ENCODE measurements around the gene PICALM. TPM values are rescaled to one million over a fixed set of nuclear protein-coding genes. Genes with fewer than 3 reads are reported as not detected.

Gene PICALM
- total and polyA plus RNA-seq, 2 donors (not counting 1 experiment from before 2014, with no cell fraction given): 48.4 to 165 TPM

- no peaks in the 10 kb centered on the region for H3K27me3 Mint-ChIP-seq
- Histone ChIP-seq H3K4me2 (replicated peaks; ENCODE audit: low read depth, low read length, poor library complexity, severe bottlenecking) (no peak overlapping the region), H3K9me3 (ENCODE audit: control extremely low read depth in 1 of 3, control insufficient read depth in 2 of 3, insufficient read depth in 1 of 3, low read length in 2 of 3) (no peaks in the 10 kb centered on the region), H3K27ac (ENCODE audit: low read length in 2 of 2) (no peak overlapping the region), H3K79me2 (ENCODE audit: control insufficient read depth, insufficient read depth, low read length) (peaks cover 97% of the 10 kb centered on the region), H3K36me3 (replicated peaks in 1 of 2; ENCODE audit: control extremely low read depth in 1 of 2, control insufficient read depth in 1 of 2, extremely low read depth in 1 of 2, insufficient read depth in 2 of 2, low read length in 1 of 2) (peaks cover 5 to 12% of the 10 kb centered on the region in 2 experiments), H3K4me1 (ENCODE audit: control insufficient read depth in 2 of 2, insufficient read depth in 2 of 2, low read length in 2 of 2) (peaks cover 0 to 8% of the 10 kb centered on the region in 2 donors), H3K9ac (ENCODE audit: low read length) (no peak overlapping the region), H2AFZ (ENCODE audit: insufficient read depth, low read depth, low read length, poor library complexity, severe bottlenecking) (no peak overlapping the region), H4K20me1 (ENCODE audit: control insufficient read depth, insufficient read depth, low read length, poor library complexity, severe bottlenecking) (peaks cover 47% of the 10 kb centered on the region), H3K27me3 (replicated peaks in 1 of 4; ENCODE audit: control extremely low read depth in 1 of 4, control insufficient read depth in 3 of 4, insufficient read depth in 4 of 4, low read length in 3 of 4) (no peaks in the 10 kb centered on the region), H3K4me3 (ENCODE audit: control extremely low read depth in 1 of 5, extremely low read depth in 1 of 5, insufficient read depth in 1 of 5, low read depth in 2 of 5, low read length in 4 of 5) (no peak overlapping the region)
- no peak for DNase-seq
- no peak for ATAC-seq (ENCODE audit: low read depth)
- intact Hi-C loops (cut with micrococcal nuclease): no loop called here
- H3K9me3 Mint-ChIP-seq (ENCODE audit: insufficient read depth): no peaks in the 10 kb centered on the region
- no peak for TF ChIP-seq EZH2 (IDR thresholded peaks at IDR 0.05; ENCODE audit: borderline replicate concordance, insufficient read depth, low read depth, low read length, poor library complexity, severe bottlenecking)
- TF ChIP-seq, protein P1, sequence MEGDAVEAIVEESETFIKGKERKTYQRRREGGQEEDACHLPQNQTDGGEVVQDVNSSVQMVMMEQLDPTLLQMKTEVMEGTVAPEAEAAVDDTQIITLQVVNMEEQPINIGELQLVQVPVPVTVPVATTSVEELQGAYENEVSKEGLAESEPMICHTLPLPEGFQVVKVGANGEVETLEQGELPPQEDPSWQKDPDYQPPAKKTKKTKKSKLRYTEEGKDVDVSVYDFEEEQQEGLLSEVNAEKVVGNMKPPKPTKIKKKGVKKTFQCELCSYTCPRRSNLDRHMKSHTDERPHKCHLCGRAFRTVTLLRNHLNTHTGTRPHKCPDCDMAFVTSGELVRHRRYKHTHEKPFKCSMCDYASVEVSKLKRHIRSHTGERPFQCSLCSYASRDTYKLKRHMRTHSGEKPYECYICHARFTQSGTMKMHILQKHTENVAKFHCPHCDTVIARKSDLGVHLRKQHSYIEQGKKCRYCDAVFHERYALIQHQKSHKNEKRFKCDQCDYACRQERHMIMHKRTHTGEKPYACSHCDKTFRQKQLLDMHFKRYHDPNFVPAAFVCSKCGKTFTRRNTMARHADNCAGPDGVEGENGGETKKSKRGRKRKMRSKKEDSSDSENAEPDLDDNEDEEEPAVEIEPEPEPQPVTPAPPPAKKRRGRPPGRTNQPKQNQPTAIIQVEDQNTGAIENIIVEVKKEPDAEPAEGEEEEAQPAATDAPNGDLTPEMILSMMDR (IDR thresholded peaks at IDR 0.05): no peak
- no CpG with 5 or more reads among the region's 1 CpG for WGBS (ENCODE audit: insufficient coverage)
- CTCF ChIA-PET: no interaction called here
- H3K4me1 Mint-ChIP-seq: peaks cover 41% of the 10 kb centered on the region
- POLR2A ChIA-PET: no interaction called here
- H3K27ac Mint-ChIP-seq: no peak overlapping the region
- H3K4me3 Mint-ChIP-seq: no peak overlapping the region
These were observed 33.7 kb downstream of the PICALM start for GRCh38 chr11:86035164-86035563.

DNA sequence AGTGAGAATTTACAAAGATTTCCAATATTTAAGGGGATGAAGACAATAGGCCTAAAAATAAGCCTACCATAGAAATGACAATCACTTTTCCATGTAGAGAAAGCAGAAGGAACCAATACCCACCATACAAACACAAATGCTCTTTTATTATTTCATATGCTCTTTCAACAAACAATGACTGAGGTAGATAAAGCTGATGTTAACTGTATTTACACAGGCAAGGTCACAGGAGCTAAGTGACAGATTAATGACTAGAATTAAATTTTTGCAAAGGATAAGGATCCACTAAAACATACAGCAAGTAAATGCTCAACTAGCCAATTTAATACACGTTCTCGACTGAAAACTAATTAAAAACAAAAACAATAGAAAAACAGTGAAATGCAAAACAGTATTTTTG, 34.2 kb downstream of the PICALM start:
- ChIA-PET POLR2A (no interaction called here), CTCF (no interaction called here)
- ATAC-seq (ENCODE audit: low read depth): no peak
- Histone ChIP-seq H3K9me3 (ENCODE audit: control extremely low read depth in 1 of 3, control insufficient read depth in 2 of 3, insufficient read depth in 1 of 3, low read length in 2 of 3) (no peaks in the 10 kb centered on the region), H2AFZ (ENCODE audit: insufficient read depth, low read depth, low read length, poor library complexity, severe bottlenecking) (no peak overlapping the region), H3K27ac (ENCODE audit: low read length in 2 of 2) (peak overlapping the region in 1 of 2 donors; percentile 2), H3K36me3 (replicated peaks in 1 of 2; ENCODE audit: control extremely low read depth in 1 of 2, control insufficient read depth in 1 of 2, extremely low read depth in 1 of 2, insufficient read depth in 2 of 2, low read length in 1 of 2) (peaks cover 5 to 12% of the 10 kb centered on the region in 2 experiments), H3K9ac (ENCODE audit: low read length) (peak overlapping the region; percentile 4), H4K20me1 (ENCODE audit: control insufficient read depth, insufficient read depth, low read length, poor library complexity, severe bottlenecking) (peaks cover 47% of the 10 kb centered on the region), H3K4me2 (replicated peaks; ENCODE audit: low read depth, low read length, poor library complexity, severe bottlenecking) (no peak overlapping the region), H3K79me2 (ENCODE audit: control insufficient read depth, insufficient read depth, low read length) (peaks cover 97% of the 10 kb centered on the region), H3K4me1 (ENCODE audit: control insufficient read depth in 2 of 2, insufficient read depth in 2 of 2, low read length in 2 of 2) (peaks cover 0 to 8% of the 10 kb centered on the region in 2 donors), H3K27me3 (replicated peaks in 1 of 4; ENCODE audit: control extremely low read depth in 1 of 4, control insufficient read depth in 3 of 4, insufficient read depth in 4 of 4, low read length in 3 of 4) (no peaks in the 10 kb centered on the region), H3K4me3 (ENCODE audit: control extremely low read depth in 1 of 5, extremely low read depth in 1 of 5, insufficient read depth in 1 of 5, low read depth in 2 of 5, low read length in 4 of 5) (no peak overlapping the region)
- intact Hi-C loops (cut with micrococcal nuclease): no loop called here
- no CpG with 5 or more reads among the region's 2 CpGs for WGBS (ENCODE audit: insufficient coverage)
- no peak for DNase-seq
- H3K27ac Mint-ChIP-seq: no peak overlapping the region
- no peaks in the 10 kb centered on the region for H3K9me3 Mint-ChIP-seq (ENCODE audit: insufficient read depth)
- no peak overlapping the region for H3K4me3 Mint-ChIP-seq
- H3K27me3 Mint-ChIP-seq: no peaks in the 10 kb centered on the region
- TF ChIP-seq, protein P1 (IDR thresholded peaks at IDR 0.05): no peak
- TF ChIP-seq EZH2 (IDR thresholded peaks at IDR 0.05; ENCODE audit: borderline replicate concordance, insufficient read depth, low read depth, low read length, poor library complexity, severe bottlenecking): no peak
- H3K4me1 Mint-ChIP-seq: peaks cover 39% of the 10 kb centered on the region

Data from B cell (primary cell).